Activated T-helper 9 cell treated with anti-CD3 and anti-CD28 coated beads, Interleukin-2, amount 50 U/mL, for 16 hours (primary cell): Measurements from ENCODE around the gene PLPPR1.
"Not testable (repeated sequence)": the region's sequence is repeated elsewhere in the genome, so short reads cannot be mapped to it uniquely, and the experiment has no call there.

Experiments used
- DNase-seq: peaks from one replicate; pipeline ENCODE4 v3.0.0-alpha.2; 2020; ENCODE audit warnings: low read depth

Gene PLPPR1

DNA sequence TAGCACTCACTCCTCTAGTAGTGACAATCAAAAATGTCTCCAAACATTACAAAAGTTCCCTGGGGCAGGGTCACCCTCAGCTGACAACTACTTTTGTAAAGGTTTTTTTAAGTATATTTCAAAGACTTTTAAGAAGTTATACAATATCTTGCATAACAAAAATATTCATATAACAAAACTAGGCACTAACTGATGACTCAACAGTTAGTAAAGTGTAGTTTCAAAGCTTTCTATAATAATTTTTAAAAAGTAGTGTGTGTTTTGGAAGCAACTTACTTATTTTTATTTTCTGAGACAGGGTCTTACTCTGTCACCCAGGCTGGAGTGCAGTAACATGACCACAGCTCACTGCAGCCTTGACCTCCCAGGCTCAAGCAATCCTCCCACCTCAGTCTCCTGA lies 271.4 kb downstream of the PLPPR1 start:
- DNase-seq = no peak

DNA sequence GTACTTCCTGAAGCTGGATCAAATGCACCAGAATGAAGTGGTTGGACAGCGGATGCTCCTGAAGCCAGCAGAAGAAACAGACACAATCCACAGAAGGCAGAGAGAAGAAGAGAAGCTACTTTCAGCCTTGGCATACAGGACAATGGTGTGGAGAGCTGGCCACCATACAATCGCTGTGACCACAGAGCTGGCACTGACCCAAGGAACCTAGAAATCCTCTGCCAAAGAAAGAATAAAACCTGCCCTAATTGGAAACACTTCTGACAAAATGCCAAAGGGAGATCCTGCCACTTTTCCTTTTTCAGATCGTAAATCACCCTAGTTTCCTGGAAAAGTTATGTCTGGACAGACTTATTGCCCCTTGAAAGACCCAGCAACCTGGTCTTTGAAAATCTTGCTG lies 278.5 kb downstream of the PLPPR1 start:
- DNase-seq = no peak

DNA sequence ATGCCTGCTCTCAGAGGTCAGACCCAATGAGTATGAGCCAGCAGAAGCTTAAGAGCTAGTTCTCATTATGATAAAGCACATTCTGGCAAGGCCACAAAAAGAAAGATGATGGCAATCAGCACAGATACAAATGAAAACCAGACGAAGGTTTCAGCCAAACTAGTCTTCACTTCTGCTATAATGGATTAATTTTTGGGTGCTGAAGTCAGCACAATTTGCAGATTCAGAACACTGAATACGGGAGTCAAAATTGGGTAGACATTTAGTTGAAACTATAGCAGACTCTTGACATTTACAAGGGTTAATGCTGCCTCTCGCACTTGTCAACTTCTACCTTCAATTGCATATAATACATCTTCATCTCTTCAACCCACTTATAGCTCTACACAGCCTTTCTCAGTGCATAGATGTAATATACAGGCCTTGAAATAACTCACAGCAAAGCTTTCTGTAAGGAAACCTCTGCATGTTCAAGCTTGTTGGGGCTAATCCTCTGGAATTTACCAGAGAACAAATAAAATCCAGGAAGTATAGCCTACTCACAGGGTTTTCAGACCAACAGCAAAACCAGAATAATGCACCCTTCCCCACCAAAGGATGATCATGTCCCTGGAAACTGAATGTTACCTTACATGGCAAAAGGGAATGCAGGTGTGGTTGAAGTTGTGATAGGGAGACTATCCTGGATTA lies 279.1 kb downstream of the PLPPR1 start:
- no peak for DNase-seq

DNA sequence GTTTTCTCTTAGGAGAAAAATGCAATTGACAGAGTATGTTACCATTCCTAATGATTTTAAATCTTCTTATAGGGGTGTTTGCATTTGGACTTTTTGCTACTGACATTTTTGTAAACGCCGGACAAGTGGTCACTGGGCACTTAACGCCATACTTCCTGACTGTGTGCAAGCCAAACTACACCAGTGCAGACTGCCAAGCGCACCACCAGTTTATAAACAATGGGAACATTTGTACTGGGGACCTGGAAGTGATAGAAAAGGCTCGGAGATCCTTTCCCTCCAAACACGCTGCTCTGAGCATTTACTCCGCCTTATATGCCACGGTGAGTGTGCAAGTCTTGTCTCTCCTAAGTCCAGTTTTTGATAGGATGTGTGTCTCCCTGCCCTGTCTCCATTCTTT lies 280.6 kb downstream of the PLPPR1 start:
- DNase-seq = no peak

DNA sequence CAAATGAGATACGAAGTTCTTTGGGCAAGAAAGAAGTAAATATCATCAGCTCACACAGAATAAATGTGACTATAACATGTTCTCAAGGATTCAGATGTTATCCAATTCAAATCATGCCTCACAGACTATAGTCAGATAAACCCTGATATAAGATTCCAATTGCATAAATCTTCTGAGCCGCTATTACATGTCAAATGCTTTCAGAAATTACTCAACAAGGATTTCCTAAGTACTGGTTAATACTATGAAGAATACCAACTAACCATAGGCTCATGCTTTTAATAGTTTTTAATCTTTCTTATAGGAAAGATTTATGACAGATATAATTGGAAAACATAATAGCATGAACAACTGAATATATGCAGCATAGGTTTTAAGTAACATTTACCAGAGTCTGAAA lies 282.7 kb downstream of the PLPPR1 start:
- no peak for DNase-seq

DNA sequence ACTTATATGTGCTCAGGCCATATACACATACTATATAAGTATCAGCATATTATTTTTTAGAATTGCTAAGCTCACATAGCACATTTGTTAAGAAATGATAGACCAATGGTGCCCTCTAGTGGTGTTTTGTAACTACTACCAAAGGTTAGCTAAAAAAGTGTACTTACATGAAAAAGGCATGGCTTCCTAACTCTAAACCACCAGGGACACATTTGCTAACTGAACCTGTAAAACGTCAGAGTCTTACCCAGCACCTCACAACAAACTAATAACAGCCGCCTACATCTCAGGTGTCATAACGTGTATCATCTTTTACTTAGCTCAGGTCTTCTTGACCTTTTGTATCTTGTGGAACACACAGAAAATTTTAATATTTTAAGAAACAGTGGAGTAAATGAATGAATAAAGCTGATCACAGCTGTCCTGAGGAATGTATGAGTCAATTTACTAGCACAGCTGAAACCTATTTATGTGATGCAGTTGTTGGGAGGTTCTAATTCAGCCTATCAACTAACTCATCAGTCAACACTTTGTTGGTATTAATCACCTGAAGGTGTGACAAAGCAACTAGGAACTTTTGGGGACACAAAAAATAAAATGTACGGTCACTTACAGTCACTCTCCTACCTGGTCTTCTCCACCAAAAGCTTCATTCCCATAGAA lies 283.4 kb downstream of the PLPPR1 start:
- no peak for DNase-seq

DNA sequence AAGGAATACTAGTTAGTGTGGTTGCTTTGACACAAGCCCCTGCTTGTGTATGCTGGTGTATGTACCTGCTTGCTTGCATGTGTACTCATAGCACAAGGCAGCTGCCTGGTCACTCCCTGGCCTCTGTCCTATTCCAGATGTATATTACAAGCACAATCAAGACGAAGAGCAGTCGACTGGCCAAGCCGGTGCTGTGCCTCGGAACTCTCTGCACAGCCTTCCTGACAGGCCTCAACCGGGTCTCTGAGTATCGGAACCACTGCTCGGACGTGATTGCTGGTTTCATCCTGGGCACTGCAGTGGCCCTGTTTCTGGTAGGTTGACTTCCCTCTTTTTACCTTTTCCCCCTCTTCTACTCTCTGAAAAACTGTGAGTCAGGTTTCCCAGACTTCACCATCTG lies 284.1 kb downstream of the PLPPR1 start:
- DNase-seq = no peak

DNA sequence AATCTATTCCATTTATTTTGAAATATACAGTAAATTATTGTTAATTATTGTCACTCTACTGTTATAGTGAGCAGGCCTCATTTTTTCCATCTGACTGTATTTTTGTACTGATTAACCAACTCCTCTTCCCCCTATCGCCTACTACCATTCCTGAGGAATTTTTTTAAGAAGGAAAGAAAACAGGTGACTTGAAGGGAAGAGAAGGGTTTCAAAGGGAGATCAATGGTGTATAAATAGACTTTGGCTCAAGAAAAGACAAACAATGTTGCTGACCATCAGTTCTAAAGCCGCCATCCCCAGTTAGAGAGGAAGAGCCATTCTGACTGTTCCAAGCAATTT lies 286.6 kb downstream of the PLPPR1 start:
- no peak for DNase-seq

DNA sequence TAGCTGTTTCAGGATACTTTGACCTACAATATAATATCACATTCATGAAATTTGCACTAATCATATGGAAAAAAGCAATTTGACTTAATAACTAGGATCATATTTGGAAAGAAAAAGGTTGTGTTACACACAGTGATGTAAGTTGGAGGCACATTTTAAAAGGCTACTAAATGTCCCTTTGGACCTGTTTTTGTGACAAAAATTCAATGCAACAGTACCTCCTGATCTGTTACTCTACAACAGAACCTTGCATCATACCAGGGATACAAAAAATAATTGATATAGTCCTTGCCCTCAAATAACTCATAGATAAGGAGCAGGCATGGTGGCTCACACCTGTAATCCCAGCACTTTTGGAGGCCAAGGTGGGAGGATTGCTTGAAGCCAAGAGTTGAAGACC lies 289.2 kb downstream of the PLPPR1 start:
- DNase-seq = no peak

DNA sequence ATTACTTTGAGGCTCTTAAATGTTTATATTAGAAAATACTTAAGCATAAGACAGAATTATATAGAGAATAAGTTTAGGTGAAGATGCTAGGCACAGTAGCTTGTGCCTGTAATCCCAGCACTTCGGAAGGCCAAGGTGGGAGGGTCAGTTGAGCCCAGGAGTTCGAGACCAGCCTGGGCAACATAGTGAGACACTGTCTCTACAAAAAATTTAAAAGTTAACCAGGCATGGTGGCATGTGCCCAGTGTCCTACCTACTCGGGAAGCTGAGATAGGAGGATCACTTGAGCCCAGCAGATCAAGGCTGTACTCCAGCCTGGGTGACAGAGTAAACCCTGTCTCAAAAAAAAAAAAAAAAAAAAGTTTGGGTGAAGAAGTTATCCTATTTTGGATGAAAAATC lies 294.6 kb downstream of the PLPPR1 start:
- DNase-seq = no peak

DNA sequence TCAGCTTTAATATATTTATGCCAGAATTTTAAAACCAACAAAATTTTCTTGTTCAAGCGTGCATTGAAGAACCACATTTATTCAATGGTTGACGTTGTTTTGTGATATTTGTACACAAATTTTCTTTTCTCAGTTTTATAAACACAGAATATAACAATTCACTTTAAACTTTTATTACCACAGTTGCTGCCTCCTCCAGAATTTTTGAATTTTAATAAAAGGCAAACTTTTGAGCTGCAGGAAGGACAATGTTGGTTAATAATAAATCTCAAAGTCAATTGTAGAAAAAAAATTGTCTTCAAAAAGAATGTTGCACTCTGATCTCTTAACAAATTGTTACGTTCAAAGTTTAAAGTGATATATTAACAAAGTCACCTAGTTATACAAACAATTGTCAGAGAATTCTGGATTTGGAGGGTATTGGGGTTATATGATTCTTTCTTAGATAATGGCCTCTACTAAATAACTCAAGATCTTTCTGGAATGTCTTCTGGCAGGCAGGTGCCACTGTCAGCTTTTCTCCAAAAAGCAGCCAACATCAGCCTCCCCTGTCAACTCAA lies 295.8 kb downstream of the PLPPR1 start:
- no peak for DNase-seq

DNA sequence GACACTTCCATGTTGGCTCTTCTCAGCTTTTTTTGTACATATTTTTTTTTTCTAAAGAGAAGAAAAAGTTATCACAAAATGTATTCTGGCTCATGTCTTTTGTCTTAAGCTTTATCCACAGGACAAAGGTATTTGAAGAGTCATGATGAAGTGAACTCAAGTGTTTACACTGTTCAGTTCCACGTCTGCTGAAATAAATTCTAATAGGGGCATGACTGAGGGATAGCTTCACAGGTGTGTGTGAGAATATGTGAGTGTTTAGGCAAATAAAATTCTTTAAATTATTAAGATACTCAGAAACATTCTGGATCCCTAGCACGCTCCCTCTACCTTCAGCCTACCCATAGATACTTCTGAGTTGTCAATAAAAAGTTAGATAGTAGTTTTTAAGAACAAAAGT lies 296.5 kb downstream of the PLPPR1 start:
- DNase-seq = no peak

DNA sequence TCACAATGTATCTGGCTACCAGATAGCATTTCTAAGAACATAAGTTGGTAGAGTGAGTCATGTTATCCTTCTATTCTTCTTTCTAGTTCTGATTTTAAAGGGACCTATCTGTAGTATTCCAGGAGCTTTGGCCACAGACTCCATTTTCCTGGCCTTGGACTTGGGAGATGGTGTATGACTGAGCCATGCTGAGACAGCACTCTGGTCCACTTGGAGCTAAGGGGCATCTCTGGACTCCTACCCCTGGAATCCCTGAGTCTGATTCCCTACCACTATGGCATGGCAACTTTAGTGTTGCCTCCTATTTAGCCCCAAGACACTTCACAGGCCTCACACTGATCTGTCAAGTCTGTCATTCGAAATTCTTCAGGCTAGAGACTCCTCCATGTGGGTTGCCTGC lies 297.5 kb downstream of the PLPPR1 start:
- no peak for DNase-seq

DNA sequence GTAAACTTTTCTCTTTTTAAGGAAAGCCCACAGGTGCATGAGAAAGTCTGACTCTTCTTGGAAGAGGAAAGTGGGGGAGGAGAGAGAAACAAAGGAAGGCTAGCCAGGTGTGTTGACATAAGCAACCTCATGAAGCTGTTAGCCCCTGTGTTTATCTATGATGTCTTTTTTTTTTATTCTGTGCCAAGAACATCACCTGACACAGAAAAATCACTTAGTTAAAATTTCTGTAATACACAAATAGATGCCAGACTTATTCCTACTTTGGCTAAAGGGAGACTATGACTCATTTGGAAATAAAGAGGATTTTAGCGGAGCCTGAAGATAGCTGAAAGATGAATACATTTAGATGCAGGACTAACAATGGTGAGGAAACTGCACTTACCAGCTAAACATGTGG lies 298.0 kb downstream of the PLPPR1 start:
- no peak for DNase-seq

DNA sequence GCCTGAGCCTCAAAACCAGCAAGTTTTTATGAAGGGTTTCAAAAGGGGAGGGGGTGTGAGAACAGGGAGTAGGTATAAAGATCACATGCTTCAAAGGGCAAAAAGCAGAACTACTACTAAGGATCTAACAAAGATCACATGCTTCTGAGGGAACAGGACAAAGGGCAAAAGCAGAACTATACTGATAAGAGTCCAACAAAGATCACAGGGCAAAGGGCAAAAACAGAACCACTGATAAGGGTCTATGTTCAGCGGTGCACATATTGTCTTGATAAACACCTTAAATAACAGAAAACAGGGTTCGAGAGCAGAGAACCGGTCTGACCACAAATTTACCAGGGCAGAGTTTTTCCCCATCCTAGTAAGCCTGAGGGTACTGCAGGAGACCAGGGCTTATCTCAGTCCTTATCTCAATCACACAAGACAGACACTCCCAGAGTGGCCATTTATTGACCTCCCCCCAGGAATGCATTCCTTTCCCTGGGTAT lies 298.9 kb downstream of the PLPPR1 start:
- DNase-seq = not testable (repeated sequence)

DNA sequence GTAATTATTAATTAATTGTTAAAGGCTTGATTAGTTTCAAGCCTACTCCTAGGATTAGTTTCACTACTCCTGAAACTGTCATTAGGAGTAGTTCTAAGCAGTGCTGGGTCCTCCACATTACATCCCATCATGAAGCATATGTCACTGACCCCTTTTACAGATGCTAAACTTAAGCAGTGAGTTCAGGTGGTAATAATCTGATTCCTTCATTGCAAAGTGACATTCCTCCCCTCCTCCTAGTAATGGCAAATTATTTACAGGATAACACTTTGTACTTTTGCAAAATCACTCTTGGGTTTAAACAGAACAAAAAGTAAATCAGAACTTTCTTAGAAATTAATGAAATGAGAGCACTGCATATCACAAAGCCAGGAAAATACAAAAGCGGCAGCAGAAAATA lies 303.8 kb downstream of the PLPPR1 start:
- DNase-seq = no peak

DNA sequence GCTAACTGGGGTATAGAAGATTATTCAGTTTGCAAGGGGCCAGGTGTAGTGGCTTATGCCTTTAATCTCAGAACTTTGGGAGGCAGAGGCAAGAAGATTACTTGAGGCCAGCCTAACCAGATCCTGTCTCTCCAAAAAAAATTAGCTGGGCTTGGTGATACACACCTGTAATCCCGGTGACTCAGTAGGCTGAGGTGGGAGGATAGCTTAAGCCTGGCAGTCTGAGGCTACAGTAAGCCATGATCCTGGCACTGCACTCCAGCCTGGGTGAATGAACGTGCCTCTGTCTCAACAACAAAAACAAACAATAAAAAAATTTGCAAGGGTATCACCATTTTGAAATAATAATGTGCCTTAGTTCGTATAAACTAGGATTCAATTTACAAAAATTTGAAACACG lies 305.0 kb downstream of the PLPPR1 start:
- no peak for DNase-seq

DNA sequence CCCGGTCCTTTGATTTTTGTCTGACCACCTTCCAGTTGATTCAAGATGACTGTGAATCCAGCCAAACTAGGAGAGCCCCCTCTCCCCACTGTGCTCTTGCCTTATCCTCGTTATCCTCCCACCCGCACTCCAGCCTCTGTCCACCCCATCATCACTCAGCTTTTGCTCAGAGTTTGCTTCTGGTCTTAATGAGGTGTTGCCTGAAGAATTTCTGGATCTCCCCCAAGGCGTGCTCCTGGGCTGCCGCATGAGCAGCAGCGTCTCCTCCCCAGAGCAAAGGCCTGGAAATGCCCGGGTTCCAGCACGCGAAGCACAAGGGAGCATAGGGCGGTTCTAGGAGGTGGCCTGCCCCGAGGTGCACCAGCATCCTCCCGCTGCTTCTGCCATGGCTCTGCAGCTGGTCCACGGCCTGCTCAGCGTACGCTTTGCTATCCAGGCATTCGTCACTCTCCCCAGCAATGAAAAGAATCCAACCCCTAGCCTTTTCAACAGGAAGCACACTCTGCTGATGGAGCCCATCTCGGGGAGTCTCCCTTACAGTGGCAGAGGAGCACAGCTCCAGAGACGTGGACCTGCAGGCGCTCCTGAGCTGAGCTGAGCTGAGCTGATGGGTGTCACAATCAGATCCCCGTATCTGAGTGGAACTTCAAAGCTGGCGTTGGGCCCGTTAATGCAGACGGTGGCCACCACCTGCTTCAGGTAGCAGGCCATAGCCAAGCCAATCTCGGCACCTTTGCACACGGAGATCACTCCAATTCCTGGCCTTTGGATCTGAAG lies 305.6 kb downstream of the PLPPR1 start:
- no peak for DNase-seq

DNA sequence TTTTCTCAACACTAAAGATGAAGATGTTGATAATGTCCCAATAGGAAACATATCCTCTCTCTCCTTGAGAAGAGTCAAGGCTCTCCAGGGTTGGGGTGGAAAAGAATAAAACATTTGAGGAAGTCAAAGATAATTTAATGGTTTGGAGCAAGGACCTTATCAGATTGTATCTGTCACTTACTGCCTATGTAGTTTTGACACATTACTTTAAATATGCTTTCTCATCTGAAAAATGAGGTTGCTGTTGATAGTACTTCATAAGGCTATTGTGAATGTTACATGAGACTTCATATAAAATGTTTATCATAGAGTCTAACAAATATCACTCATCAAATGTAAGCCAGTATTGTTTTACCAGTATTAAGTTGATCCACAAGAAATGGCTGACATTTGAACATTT lies 307.6 kb downstream of the PLPPR1 start:
- no peak for DNase-seq

DNA sequence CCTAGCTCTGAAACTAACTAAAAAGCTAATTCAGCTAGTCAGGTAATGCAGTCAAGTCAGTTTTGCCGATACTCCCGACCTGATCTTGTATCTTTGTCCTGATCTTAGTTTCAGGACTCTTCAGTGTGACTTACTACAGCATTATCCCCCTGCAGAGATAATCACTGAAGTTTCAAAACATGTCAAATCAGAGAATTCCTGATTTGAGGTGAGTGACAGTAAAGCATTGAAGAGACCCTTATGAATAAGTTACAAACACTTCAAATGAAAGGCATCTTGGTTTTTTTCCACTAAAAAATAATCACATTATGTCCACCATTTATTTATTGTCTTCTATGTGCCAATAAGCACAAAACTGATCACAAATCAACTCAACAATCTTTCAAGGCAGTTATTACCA lies 308.7 kb downstream of the PLPPR1 start:
- no peak for DNase-seq

DNA sequence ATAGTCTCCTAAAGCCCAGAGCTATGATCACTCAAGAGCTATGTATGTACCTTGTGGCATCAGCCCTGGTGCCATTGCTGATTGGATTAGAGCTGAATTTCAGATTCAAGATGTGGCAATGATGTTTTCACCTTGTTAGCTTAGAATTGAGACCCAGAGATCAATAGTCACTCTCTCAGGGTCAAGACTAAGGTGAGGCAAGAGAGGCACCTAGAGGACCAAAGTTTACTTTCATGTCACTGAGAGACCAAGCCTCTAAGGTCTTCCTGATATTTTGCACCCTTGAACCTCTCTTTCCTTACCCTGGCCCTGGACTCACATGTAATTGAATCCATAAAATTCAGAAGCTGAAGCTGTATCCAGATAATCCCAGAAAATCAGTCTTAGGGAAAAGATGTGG lies 313.4 kb downstream of the PLPPR1 start:
- DNase-seq = no peak

DNA sequence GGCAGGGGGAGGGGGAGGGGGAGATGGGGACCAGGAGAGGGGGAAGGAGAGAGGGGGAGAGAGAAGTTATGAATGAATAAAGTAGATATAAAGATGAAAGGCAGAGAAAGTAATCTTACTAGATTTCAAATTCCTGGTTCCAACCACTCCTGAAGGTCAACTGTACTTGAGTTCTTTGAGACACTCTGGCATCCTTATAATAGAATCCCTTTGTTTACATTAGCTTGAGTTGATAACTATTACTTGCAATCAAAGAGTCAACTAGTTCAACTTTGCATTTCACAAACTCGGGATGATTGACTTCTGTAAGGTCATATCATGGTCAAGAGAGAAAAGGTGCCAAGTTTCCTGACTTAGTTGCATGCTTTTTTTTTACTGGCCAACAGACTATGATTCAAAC lies 314.1 kb downstream of the PLPPR1 start:
- no peak for DNase-seq

DNA sequence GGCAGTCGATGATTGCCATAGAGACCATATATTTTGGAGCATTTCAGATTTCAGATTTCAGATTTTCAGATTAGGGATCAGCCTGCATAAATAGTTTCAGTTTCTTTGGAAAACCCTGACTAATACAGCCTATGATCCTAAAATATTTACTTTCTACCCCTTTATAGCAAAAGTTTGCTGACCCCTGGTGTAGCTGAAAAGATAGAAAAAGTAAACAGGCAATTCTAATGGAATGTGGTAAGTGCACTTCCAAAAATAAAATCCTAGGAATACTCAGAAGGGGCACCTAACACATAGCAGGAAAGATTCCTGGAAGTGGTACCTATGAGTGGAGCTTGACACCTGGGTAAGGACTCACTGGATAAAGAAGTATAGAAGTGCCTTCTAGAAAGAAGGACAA lies 321.8 kb downstream of the PLPPR1 start:
- no peak for DNase-seq
